Measurements from ENCODE around the gene CTRB2. TPM values are rescaled to one million over a fixed set of nuclear protein-coding genes. Genes with fewer than 3 reads are reported as not detected.
A peak's percentile ranks its signal among the peaks of the same experiment; 100 is the strongest.

Gene CTRB2
- total RNA-seq, 2 donors from 2014 or later: 12.5 TPM

DNA sequence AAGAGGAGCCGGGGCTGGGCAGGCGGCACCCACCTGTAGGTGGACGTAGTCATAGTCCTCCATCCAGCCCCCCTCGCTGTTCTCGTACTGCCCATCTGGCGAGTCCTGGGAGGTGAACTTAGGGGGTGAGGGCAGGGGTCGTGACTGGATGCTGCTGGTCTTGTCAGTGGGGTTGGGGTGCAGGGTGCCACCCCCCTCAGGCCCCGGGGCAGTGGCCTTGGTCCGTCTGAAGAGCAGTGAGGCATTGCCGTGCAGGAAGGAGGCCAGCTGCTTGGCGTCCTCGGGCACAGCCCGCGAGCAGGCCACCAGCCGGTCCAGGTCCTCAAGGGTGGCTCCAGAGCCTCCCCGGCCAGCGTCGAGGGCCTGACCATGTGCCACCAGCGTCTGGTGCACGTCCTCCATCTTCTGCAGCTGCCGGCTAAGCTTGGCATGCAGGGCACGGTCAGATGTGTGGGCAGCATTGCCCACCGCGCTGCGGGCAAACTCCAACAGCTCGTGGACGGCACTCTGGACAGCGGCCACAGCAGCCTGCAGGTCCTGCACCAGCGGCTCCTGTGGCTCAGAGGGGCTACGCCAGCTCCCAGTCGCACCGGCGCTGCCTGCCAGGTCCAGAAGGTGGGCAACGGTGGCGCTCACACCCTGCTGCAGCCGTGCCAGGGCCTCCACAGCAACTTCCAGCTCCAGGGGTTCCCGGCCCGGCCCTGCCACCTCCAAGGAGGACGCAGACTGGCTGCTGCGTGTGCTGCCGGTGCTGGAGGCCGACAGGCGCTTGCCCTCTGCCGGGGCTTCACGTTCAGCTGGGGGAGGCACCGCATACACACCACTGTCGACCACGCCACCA, 28.1 kb upstream of the CTRB2 start:
- H3K4me1 ChIP-seq (ENCODE audit: control insufficient read depth in 1 of 2, low read depth in 2 of 2): peaks cover 31 to 60% of the 10 kb centered on the region in 2 donors
- TF ChIP-seq, protein P1, sequence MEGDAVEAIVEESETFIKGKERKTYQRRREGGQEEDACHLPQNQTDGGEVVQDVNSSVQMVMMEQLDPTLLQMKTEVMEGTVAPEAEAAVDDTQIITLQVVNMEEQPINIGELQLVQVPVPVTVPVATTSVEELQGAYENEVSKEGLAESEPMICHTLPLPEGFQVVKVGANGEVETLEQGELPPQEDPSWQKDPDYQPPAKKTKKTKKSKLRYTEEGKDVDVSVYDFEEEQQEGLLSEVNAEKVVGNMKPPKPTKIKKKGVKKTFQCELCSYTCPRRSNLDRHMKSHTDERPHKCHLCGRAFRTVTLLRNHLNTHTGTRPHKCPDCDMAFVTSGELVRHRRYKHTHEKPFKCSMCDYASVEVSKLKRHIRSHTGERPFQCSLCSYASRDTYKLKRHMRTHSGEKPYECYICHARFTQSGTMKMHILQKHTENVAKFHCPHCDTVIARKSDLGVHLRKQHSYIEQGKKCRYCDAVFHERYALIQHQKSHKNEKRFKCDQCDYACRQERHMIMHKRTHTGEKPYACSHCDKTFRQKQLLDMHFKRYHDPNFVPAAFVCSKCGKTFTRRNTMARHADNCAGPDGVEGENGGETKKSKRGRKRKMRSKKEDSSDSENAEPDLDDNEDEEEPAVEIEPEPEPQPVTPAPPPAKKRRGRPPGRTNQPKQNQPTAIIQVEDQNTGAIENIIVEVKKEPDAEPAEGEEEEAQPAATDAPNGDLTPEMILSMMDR (IDR thresholded peaks at IDR 0.05): no peak
- H3K36me3 ChIP-seq: peaks cover 38% of the 10 kb centered on the region
- no peak for ATAC-seq (ENCODE audit: insufficient number of reproducible peaks, low FRiP score, low read depth)
- no peak for DNase-seq (ENCODE audit: low spot score)
- peak overlapping the region; percentile 73 to 99 for H3K27ac ChIP-seq
- no peaks in the 10 kb centered on the region for H3K27me3 ChIP-seq (replicated peaks; ENCODE audit: insufficient read depth)
- no peak overlapping the region for H3K4me3 ChIP-seq
- no peaks in the 10 kb centered on the region for H3K9me3 ChIP-seq

DNA sequence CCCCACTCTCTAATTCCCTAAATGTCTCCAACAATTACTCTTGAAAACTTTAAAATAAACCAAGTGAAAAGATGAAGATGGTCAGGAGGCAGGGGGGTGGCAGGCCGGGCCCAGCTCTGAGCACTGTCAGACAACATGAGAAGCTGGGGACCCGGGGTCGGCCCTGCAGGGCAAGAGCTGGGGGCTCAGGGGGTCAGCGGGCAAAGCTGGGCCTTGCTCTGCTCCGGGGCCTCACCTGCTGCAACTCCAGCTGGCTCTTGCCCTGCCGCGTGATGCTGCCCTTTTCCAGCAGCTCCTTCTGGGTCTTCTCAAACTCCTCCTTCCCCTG, 26.6 kb upstream of the CTRB2 start:
- ATAC-seq (ENCODE audit: insufficient number of reproducible peaks, low FRiP score, low read depth): no peak
- no peaks in the 10 kb centered on the region for H3K27me3 ChIP-seq (replicated peaks; ENCODE audit: insufficient read depth)
- H3K4me1 ChIP-seq (ENCODE audit: control insufficient read depth in 1 of 2, low read depth in 2 of 2): peaks cover 19 to 45% of the 10 kb centered on the region in 2 donors
- H3K36me3 ChIP-seq: peaks cover 49% of the 10 kb centered on the region
- H3K27ac ChIP-seq: peak overlapping the region; percentile 55 to 99
- H3K9me3 ChIP-seq: no peaks in the 10 kb centered on the region
- no peak for DNase-seq (ENCODE audit: low spot score)
- TF ChIP-seq, protein P1 (IDR thresholded peaks at IDR 0.05): no peak
- no peak overlapping the region for H3K4me3 ChIP-seq

GRCh38 chr16:75231570-75231969, 24.6 kb upstream of the CTRB2 start:
- H3K9me3 ChIP-seq: no peaks in the 10 kb centered on the region
- ATAC-seq (ENCODE audit: insufficient number of reproducible peaks, low FRiP score, low read depth) (no peak), DNase-seq (ENCODE audit: low spot score) (no peak)
- H3K36me3 ChIP-seq: peaks cover 58% of the 10 kb centered on the region
- TF ChIP-seq, protein P1 (IDR thresholded peaks at IDR 0.05): no peak
- peaks cover 8 to 25% of the 10 kb centered on the region in 2 donors for H3K4me1 ChIP-seq (ENCODE audit: control insufficient read depth in 1 of 2, low read depth in 2 of 2)
- H3K27me3 ChIP-seq (replicated peaks; ENCODE audit: insufficient read depth): no peaks in the 10 kb centered on the region
- H3K4me3 ChIP-seq: no peak overlapping the region
- no peak overlapping the region for H3K27ac ChIP-seq

DNA sequence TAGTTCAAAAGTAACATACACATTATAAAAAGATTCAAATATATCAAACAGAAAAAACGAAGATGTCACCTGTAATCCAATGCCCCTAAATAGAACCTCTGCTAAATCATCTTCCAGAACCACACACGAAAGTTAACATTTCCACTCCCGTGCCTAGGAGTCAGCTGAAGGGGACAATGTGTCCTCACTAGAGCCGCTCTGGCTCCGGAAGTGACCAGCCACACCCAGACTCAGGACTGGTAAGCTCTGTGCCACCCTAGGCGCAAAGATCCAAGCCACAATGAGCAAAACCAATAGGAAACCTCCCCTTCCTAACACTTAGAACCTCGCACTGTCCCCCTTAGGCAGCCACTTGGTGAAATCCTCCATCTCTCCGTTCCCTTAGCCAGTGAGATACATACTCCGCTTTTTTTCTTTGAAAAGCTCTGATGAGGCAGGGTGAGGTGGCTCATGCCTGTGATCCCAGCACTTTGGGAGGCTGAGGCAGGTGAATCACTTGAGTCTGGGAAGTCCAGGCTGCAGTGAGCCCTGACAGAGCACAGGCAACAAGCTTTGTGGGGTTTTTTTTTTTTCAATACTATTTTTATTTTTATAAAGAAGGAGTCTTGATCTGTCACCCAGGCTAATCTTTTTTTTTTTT, 23.6 kb upstream of the CTRB2 start:
- Histone ChIP-seq H3K27ac (peak overlapping the region in 1 of 2 donors; percentile 8), H3K4me1 (ENCODE audit: control insufficient read depth in 1 of 2, low read depth in 2 of 2) (peaks cover 8 to 24% of the 10 kb centered on the region in 2 donors), H3K9me3 (no peaks in the 10 kb centered on the region), H3K27me3 (replicated peaks; ENCODE audit: insufficient read depth) (no peaks in the 10 kb centered on the region), H3K36me3 (peaks cover 58% of the 10 kb centered on the region), H3K4me3 (no peak overlapping the region)
- TF ChIP-seq, protein P1 (IDR thresholded peaks at IDR 0.05): no peak
- ATAC-seq (ENCODE audit: insufficient number of reproducible peaks, low FRiP score, low read depth) (no peak), DNase-seq (ENCODE audit: low spot score) (no peak)

DNA sequence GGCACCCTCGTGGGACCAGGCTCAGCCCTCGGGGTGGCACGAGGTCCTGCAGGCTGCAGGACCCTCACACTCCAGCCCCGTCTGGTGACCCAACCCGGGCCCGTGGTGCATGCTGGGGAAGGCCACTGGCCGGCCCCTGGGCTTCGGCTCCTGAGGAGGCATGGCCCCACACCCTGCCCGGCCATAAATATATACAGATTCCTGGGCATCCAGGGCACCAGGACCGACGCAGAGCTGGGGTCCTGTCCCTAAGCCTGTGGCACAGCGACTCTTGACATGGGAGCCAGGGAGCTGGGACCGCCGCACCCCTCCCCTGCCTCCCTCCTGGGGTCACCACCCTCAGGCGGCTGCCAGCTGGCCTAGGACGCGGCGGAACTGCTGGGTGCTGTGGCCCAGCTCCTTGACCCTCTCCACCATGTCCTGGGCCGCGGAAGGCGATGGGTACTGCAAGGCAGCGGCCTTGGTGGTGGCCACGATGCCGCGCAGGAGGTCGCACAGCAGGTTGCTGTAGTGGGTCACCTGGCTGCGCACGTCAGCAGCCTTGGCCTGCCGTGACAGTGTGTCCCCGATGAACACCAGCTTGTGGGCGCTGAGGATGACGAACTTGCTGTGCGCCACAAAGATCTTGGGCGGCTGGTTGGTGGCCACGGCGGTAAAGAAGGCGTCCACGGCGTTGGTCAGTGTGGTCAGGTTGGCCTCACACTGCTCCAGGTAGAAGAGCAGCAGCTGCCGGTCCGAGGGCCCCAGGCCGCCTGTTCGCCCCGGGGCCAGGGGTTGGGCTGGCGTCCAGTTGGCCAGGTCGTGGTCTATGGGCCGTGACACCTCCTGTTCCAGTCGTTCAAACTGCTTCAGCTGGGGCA, 22.4 kb upstream of the CTRB2 start:
- no peaks in the 10 kb centered on the region for H3K27me3 ChIP-seq (replicated peaks; ENCODE audit: insufficient read depth)
- peaks cover 51% of the 10 kb centered on the region for H3K36me3 ChIP-seq
- DNase-seq (ENCODE audit: low spot score) (no peak), ATAC-seq (ENCODE audit: insufficient number of reproducible peaks, low FRiP score, low read depth) (no peak)
- H3K9me3 ChIP-seq: no peaks in the 10 kb centered on the region
- H3K4me3 ChIP-seq: no peak overlapping the region
- no peak overlapping the region for H3K27ac ChIP-seq
- H3K4me1 ChIP-seq (ENCODE audit: control insufficient read depth in 1 of 2, low read depth in 2 of 2): peaks cover 3 to 13% of the 10 kb centered on the region in 2 donors
- TF ChIP-seq, protein P1 (IDR thresholded peaks at IDR 0.05): no peak
